D721Med (cell line): ENCODE results near the gene ACAD8.
"Not testable (repeated sequence)": the region's sequence is repeated elsewhere in the genome, so short reads cannot be mapped to it uniquely, and the experiment has no call there.

ENCODE experiments used
- DNase-seq: peaks from one replicate; pipeline ENCODE4 v3.0.0; 2011; ENCODE audit warnings: low spot score; ENCODE audit not compliant: insufficient read length
- FAIRE-seq: peaks from 2 replicates; lab custom pipeline; 2011; peaks lifted over from hg19 to GRCh38; lab: Jason Lieb, UNC
- TF ChIP-seq, protein P1 (sequence below): IDR thresholded peaks from 2 replicates; pipeline ENCODE4 v1.5.1; 2012; ENCODE audit warnings: mild to moderate bottlenecking, control low read depth; ENCODE audit not compliant: insufficient read depth; ENCODE audit errors: missing control alignments

The ACAD8 gene

DNA sequence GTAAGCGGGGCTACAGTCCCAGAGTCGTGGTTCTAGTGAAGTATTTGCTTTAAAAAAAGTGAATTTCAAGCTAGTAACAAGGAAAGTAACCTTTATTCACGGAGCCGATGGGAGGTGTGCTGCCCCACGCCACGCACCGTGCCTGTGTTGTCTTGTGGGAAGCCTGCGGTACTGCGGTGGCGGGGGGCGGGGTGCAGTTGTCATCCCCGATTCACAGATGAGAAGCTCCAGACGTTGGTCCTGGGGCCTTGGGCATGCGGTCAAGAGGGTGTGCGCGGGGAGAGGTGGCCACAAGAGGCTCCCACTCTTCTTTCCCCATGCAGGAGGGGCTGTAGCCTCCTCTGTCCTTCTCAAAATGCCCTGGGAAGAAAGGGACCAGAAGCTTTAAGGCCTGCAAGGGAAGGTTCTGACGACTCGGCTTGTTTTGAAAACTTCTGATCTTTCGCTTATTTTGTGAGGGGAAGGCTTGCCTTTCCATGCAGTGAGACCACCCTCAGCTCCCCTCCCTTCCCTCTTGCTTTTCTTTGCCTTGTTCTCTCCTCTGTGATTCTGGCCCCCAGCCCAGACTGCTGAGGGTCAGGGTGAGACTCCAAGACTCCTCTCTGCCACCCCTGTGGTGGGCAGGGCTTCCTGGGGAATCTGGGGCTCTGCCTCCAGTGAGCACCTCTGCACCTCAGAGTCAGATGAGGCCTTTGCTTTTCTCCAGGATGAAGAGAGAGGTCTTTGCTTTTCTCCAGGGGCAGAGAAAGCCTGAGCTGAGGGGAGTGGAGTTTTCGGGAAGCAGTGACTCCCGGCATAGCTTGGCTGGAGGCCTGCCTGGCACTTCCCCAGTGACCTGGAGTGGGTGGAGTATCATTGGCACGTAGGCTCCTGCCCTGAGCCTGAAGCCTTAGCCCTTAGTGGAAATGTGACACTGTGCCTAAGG, 29.0 kb downstream of the ACAD8 start:
- DNase-seq (no peak), FAIRE-seq (no peak)
- TF ChIP-seq, protein P1, sequence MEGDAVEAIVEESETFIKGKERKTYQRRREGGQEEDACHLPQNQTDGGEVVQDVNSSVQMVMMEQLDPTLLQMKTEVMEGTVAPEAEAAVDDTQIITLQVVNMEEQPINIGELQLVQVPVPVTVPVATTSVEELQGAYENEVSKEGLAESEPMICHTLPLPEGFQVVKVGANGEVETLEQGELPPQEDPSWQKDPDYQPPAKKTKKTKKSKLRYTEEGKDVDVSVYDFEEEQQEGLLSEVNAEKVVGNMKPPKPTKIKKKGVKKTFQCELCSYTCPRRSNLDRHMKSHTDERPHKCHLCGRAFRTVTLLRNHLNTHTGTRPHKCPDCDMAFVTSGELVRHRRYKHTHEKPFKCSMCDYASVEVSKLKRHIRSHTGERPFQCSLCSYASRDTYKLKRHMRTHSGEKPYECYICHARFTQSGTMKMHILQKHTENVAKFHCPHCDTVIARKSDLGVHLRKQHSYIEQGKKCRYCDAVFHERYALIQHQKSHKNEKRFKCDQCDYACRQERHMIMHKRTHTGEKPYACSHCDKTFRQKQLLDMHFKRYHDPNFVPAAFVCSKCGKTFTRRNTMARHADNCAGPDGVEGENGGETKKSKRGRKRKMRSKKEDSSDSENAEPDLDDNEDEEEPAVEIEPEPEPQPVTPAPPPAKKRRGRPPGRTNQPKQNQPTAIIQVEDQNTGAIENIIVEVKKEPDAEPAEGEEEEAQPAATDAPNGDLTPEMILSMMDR: no peak

DNA sequence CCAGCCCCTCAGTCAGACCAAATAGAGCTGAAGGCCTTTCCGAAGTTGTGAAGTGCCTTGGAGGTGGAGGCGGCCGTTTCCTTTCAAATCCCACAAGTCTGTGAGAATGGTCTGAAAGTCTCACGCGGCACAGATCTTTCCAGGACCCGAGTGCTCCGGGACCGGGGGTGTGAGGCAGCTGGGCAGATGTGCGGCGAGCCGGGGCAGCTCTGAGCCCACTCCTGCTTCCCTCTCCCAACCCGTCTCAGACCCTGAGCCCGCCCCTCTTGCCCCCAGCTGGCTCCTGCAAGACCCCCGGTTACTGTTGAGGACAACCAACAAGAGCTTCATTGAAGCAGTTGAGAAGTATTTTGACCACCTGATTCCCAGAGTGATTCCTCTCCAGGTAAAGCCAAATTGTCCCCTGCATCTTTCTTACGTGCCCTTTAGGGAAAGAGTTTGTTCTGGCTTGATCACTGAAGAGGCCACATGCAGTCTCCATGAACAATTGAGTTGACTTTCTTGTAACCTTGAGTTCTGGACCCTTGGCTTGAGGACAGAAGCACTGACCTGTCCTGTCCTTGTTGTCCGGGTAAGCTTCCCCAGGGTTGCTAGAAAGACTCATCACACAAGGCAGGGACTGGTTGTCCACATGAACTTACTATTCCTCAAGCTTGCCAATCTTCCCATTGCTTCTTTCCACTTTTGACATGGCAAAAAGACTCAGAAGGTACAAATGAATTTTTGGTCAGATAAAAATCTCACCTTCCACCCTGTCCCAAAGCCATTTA, 30.3 kb downstream of the ACAD8 start:
- TF ChIP-seq, protein P1: no peak
- DNase-seq: no peak
- no peak for FAIRE-seq

DNA sequence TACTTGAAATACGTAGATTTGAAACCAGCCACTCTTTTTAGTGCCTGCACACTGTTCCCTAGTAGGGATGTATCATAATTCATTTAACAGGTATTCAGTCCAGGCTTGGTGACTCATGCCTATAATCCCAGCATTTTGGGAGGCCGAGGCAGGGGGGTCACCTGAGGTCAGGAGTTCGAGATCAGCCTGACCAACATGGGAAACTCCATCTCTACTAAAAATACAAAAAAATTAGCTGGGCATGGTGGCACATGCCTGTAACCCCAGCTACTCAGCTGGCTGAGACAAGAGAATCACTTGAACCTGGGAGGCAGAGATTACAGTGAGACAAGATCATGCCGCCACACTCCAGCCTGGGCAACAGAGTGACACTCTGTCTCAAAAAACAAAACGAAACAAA, 31.0 kb downstream of the ACAD8 start:
- FAIRE-seq, DNase-seq: not testable (repeated sequence)

DNA sequence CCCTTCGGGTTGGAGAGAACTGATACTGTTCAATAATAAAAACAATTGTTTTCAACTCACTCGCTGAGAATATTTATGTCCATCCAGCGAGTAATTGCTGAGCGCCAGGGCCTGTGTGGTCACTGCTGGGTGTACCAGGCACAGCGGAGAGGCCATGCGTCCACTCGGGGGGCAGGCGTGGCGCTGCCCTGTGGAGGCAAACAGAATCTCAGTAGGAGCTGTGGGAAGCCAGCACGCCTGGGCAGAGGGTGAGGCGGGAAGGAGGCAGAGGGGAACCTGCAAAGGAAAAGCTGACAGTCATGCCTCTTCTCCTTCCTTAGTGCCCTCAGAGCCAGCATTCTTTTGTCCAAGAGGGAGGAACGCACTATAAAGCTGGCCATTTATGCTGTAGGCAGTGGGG, 34.2 kb downstream of the ACAD8 start:
- TF ChIP-seq, protein P1: no peak
- no peak for DNase-seq
- no peak for FAIRE-seq

DNA sequence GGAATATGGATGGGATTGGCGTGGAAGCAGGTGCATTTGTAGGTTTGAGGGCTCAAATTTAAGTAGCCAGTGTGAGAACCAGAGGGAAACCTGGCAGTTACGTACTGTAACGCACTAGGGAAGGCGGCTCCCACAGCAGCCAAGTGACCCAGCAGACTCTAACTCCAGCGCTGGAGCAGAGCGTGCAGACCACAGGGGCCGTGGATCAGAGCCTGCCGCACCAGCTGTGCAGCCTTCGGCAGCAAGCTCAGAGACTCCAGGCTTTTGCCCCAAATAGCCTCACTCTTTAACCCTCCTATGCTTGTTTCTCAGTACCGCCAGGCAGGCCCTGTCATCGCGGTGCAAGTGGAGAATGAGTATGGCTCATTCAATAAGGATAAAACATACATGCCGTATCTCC, 35.1 kb downstream of the ACAD8 start:
- TF ChIP-seq, protein P1: no peak
- FAIRE-seq (no peak), DNase-seq (no peak)

DNA sequence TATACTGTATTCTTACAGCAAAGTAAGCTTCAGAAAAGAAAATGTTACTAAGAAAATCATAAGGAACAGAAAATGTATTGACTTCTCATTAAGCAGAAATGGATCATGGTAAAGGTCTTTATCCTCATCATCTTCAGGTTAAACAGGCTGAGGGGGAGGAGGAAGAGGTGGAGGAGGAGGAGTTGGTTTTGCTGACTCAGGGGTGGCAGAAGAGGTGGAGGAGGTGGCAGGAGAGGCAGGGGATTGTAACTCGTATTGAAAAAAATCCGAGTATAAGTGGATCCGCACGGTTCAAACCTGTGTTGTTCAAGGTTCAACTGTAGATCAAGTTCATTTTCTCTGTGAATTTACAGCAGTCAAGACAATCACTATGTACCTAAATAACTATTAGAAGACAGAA, 35.8 kb downstream of the ACAD8 start:
- DNase-seq: no peak
- no peak for FAIRE-seq
- TF ChIP-seq, protein P1: no peak

DNA sequence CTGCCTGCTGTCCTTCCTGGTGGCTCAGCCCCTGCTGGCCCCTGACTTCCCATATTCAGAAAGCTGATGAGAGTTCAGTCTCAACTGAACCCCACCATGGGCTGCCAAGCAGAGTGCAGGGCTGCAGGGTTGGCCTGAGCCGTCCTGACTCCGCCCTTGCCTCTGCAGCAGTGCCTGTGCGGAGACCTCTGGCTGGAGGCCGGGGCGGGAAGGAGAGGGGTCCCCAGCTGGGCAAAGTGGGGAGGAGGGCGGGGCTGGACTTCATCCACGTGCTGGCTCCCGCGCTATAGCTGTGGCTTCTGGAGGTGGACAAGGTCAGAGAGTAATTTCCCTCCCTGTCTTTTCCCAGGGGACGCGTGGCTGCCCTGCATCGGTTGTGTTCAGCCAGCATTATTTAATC, 36.4 kb downstream of the ACAD8 start:
- no peak for DNase-seq
- TF ChIP-seq, protein P1: no peak
- no peak for FAIRE-seq
